Muscle layer of duodenum (tissue), 2 donors: ENCODE results near the gene SGK1.
"Not testable (repeated sequence)": the region's sequence is repeated elsewhere in the genome, so short reads cannot be mapped to it uniquely, and the experiment has no call there.

Experiments used
- H3K27ac ChIP-seq: one replicate; pipeline ENCODE4 v1.7.0; 2013; ENCODE audit warnings: mild to moderate bottlenecking, low read length
- H3K27me3 ChIP-seq: one replicate; pipeline ENCODE4 v1.7.0; 2013; ENCODE audit warnings: low read depth, mild to moderate bottlenecking, control low read depth, low read length
- H3K36me3 ChIP-seq, 2 donors: one replicate each; pipeline ENCODE4 v1.7.0; 2013; ENCODE audit warnings: low read length in 2 of 2, control low read depth in 1 of 2, mild to moderate bottlenecking in 1 of 2; ENCODE audit not compliant: insufficient read depth in 2 of 2, control insufficient read depth in 1 of 2
- H3K4me1 ChIP-seq, 2 donors: one replicate each; pipeline ENCODE4 v1.7.0; 2013; ENCODE audit warnings: low read length in 2 of 2, mild to moderate bottlenecking in 2 of 2, control low read depth in 1 of 2, moderate library complexity in 1 of 2; ENCODE audit not compliant: insufficient read depth in 2 of 2, control insufficient read depth in 1 of 2
- H3K4me3 ChIP-seq, 2 donors: one replicate each; pipeline ENCODE4 v1.7.0; 2013; ENCODE audit warnings: low read length in 2 of 2, low read depth in 1 of 2, mild to moderate bottlenecking in 1 of 2
- H3K9me3 ChIP-seq, 2 donors: one replicate each; pipeline ENCODE4 v1.7.0; 2013; ENCODE audit warnings: low read length in 2 of 2, control low read depth in 1 of 2, mild to moderate bottlenecking in 1 of 2; ENCODE audit not compliant: control insufficient read depth in 1 of 2
- donor health status: healthy.

The SGK1 gene

DNA sequence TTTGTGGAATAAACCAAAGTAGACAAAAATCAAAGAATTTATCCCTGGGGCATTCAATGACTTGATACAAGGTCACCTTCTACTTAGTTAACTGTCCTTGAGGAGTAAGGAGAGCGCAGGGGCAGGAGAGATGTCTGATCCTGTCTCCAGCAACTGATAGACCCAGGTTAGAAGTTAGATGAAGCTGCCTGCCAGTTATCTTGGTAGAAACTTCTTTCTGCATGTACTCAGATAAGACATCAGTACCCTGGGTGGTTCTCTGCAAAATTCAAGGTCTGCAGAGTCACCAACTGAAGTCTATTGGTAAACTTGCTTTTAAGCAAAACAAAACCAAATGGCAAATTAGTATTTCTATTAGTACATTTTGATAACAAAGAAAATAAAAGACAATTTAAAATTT is 2.7 kb downstream of the SGK1 start:
- Histone ChIP-seq H3K4me3 (no peak overlapping the region), H3K9me3 (no peaks in the 10 kb centered on the region), H3K27me3 (peaks cover 7% of the 10 kb centered on the region), H3K36me3 (no peaks in the 10 kb centered on the region), H3K4me1 (peaks cover 0 to 9% of the 10 kb centered on the region in 2 donors), H3K27ac (no peak overlapping the region)

DNA sequence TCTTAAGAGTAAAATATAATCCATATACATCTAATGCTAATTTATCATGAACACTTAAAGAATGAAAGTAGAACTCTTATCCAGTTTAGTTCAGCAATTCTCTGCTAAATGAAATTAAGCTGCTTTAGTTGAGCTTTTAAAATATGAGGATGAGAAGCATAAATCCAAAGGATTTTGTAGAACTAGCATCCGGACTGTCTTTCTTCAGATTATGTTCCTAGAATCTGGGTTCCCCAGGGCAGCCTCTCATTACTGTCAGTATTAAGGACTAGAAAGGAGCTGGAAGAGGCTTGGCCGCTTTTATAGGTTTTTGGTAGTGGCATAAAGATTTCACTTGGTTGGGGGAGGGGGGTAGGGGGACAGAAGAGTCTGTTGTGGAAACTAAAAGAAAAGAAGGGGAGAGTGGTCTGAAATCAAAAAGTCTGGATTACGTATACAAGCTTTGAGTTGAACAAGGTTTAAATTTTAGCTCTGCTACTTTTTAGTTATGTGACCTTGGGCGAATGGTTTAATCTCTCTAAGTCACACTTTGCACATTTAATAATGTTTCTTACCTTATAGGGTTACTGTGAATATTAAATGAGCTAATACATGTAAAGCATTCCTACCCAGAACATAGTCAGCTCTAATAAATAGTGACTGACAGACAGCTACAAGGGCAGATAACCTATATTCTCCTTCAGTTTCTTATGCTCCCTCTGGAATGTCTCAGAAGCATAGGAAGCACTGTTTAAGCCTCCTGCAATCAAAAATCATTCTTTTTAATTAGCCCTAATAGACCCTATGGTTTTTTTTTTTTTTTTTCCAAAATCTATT is 3.7 kb downstream of the SGK1 start:
- H3K27me3 ChIP-seq = peaks cover 7% of the 10 kb centered on the region
- peaks cover 0 to 9% of the 10 kb centered on the region in 2 donors for H3K4me1 ChIP-seq
- no peaks in the 10 kb centered on the region for H3K36me3 ChIP-seq
- no peak overlapping the region for H3K27ac ChIP-seq
- H3K9me3 ChIP-seq = no peaks in the 10 kb centered on the region
- H3K4me3 ChIP-seq = no peak overlapping the region

DNA sequence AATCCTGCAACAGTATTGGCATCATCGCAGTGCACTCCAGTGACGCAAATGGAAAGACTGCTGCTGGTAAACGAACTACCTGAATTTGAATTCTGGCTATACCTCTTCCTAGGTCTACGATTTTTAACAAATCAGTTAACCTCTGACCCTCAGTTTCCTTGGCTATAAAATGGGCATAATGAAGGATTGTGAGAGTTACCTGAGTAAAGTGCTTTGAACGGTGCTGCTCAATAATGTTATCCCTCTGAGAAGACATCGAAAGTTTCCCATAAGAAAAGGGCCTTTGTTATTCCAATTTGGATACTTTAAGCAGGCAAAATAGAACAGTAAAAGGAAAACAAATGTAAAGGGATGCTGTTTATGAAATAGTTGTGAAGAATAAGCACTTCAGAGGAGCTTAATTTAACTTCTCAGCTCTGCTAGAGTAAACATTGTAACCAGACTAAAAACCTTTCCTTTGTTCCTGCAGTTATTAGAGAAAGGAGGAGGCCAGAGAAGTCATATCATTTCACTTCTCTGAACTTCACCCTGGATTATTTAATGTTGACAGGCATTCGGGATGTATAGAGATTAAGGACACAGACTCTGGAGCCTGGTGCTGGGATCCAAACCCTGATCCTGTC is 5.8 kb downstream of the SGK1 start:
- no peaks in the 10 kb centered on the region for H3K36me3 ChIP-seq
- H3K9me3 ChIP-seq = no peaks in the 10 kb centered on the region
- no peak overlapping the region for H3K27ac ChIP-seq
- H3K4me3 ChIP-seq = no peak overlapping the region
- H3K27me3 ChIP-seq = peaks cover 4% of the 10 kb centered on the region
- no peaks in the 10 kb centered on the region for H3K4me1 ChIP-seq

DNA sequence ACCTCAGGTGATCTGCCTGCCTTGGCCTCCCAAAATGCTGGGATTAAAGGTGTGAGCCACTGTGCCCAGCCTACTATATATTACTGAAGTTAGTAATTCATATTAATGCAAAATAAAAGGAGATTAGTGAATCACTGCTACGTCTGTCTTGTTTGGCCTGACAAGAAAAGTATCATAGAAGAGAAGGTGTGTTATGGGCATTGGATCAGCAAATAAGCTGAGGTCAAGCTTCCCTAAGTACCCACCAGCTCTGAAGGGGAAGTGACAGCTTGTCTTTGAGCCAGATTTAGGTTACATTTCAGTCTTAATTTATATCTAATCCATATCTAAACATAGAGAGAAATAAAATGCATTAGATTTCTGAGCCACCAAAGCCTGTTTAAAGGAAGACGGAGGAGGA is 7.1 kb downstream of the SGK1 start:
- no peaks in the 10 kb centered on the region for H3K27me3 ChIP-seq
- H3K4me3 ChIP-seq = no peak overlapping the region
- H3K4me1 ChIP-seq = no peaks in the 10 kb centered on the region
- H3K36me3 ChIP-seq = no peaks in the 10 kb centered on the region
- H3K27ac ChIP-seq = no peak overlapping the region
- no peaks in the 10 kb centered on the region for H3K9me3 ChIP-seq

DNA sequence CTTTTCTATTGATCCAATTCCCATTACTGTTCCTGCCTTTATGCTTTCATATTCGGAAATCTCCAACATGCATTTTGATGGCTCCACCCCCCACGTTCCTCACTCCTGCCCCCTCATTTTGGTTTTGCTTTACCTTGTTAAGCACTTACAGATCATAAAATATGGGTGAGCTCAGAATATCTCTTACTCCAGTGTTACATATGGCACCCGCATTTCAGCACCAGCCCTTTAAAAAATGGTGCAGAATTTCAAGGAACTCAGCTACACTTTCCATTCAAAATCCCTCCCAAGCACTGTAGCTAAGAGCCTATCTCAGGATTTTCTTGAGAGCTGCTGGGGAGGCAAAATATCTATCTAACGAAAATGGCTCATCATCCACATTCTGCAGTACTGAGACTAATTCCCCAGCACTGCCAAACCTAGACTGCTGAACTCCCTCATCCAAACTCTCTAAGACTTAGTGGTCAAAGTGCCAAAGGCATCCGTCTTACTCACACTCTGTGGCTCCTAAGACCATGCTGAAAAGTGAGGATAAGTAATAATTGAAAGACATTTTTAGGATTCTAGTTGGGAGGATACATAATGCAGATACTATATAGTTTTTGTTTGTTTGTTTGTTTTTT is 7.8 kb downstream of the SGK1 start:
- no peaks in the 10 kb centered on the region for H3K36me3 ChIP-seq
- H3K27me3 ChIP-seq = no peaks in the 10 kb centered on the region
- H3K27ac ChIP-seq = no peak overlapping the region

DNA sequence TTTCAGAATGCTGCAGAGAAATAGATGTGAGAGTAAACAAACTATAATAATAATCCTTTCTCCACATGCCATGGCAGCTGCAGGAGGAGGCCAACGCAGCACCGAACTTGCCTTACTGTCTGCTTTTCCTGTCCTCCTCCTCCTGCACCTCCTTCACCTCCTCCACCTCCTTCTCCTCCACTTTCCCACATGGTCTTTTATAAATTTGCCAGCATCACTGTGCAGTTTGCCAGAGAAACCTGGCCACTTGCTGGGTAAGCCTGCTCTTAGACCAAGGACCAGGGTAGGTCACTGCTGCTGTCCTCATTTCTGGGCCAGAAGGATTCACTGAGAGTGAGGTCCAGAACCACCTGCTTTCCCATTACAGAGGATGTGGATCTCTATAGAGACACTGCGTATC is 8.7 kb downstream of the SGK1 start:
- no peaks in the 10 kb centered on the region for H3K9me3 ChIP-seq
- H3K36me3 ChIP-seq = no peaks in the 10 kb centered on the region
- H3K4me3 ChIP-seq = no peak overlapping the region
- no peaks in the 10 kb centered on the region for H3K4me1 ChIP-seq
- H3K27me3 ChIP-seq = no peaks in the 10 kb centered on the region
- H3K27ac ChIP-seq = no peak overlapping the region

More for the DNA sequence above, 7.8 kb downstream of the SGK1 start:
- no peaks in the 10 kb centered on the region for H3K4me1 ChIP-seq
- no peaks in the 10 kb centered on the region for H3K9me3 ChIP-seq
- no peak overlapping the region for H3K4me3 ChIP-seq

DNA sequence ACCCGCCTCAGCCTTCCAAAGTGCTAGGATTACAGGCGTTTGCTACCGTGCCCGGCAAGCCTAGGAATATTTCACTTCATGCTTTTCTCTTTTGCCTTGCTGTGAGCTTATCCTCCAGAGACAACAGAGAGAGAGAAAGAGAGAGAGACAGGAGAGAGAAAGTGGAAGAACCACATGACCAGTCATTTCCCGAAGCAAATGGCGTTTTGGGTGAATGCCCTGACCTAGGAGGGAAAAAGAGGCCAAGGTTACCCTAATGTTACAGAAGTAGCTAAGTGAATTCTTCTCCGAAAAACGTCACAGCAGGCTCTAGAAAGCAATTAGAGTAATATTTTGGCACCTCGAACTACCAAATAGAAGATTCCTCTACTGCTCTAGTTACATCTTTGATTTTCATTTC is 9.1 kb downstream of the SGK1 start:
- Histone ChIP-seq H3K9me3 (no peaks in the 10 kb centered on the region), H3K27ac (no peak overlapping the region), H3K4me1 (no peaks in the 10 kb centered on the region), H3K27me3 (no peaks in the 10 kb centered on the region), H3K4me3 (no peak overlapping the region), H3K36me3 (no peaks in the 10 kb centered on the region)

DNA sequence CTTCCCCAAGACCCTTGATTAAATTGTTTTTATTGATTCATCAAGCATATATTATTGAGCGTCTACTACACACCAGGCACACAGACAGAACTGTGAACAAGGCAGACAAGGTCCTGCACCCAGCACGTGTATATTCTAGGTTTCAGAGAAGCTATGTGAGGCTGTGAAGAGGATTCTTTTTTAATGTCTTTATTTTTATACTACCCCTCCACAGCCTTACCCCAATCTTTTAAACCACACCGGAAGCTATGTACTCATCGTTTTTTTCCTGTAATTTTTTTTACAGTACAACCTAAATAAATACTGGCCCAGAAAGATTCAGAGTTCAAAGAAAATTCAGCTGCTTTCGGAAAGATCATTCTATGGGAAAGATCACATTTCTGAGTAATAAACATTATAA is 10.0 kb downstream of the SGK1 start:
- H3K4me3 ChIP-seq = no peak overlapping the region
- no peaks in the 10 kb centered on the region for H3K36me3 ChIP-seq
- no peaks in the 10 kb centered on the region for H3K9me3 ChIP-seq
- no peaks in the 10 kb centered on the region for H3K27me3 ChIP-seq
- H3K27ac ChIP-seq = no peak overlapping the region
- H3K4me1 ChIP-seq = no peaks in the 10 kb centered on the region

DNA sequence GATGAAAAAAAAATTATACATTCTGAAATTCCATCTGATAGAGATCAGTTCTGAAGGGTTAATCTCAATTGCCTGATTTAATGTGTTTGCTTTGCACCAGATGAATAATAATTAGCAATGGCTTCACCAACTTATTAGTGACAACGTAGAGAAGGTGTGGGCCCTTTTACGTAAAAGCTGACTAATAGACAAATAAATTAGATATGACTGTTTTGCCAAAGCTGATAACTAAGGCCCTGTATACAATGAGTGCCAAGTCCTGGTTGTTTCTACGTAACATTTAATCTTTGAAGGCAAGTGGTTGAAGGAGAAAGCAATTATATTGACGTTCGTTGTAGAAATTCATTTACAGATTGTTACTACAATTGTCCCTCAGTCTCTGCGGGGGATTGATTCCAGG is 10.8 kb downstream of the SGK1 start:
- H3K27me3 ChIP-seq = no peaks in the 10 kb centered on the region
- no peaks in the 10 kb centered on the region for H3K9me3 ChIP-seq
- no peak overlapping the region for H3K27ac ChIP-seq
- no peaks in the 10 kb centered on the region for H3K4me1 ChIP-seq
- no peak overlapping the region for H3K4me3 ChIP-seq
- H3K36me3 ChIP-seq = no peaks in the 10 kb centered on the region

DNA sequence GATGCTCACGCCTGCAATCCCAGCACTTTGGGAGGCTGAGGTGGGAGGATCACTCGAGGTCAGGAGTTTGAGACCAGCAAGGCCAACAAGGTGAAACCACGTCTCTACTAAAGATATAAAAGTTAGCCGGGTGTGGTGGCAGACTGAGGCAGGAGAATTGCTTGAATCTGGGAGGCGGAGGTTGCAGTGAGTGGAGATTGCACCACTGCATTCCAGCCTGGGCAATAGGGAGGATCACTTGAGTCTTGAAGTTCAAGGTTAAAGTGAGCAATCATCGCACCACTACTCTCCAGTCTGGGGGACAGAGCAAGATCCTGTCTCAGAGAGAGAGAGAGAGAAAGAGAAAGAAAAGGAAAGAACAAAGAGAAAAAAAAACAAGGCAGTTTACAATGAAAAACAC is 13.5 kb downstream of the SGK1 start:
- H3K4me1 ChIP-seq, H3K4me3 ChIP-seq, H3K36me3 ChIP-seq, H3K9me3 ChIP-seq, H3K27ac ChIP-seq, H3K27me3 ChIP-seq: not testable (repeated sequence)

DNA sequence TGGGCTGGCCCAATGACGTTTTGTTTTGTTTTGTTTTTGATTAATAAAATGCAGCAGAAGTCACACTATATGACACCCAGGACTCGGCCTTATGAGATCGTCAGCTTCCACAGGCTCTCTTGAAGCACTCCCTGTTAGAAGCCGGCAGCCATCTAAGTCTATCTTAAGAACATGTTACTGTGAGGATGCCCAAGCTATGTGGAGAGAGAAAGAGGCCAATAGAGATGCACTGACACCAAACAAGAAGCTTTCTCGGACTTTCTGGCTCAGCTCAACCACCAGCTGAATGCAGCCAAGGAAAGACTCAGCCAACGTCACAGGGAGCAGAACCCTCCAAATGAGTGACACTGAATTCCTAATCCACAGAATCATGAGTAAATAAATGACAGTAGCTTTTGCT is 14.0 kb downstream of the SGK1 start:
- Histone ChIP-seq H3K36me3 (no peaks in the 10 kb centered on the region), H3K4me3 (no peak overlapping the region), H3K27me3 (no peaks in the 10 kb centered on the region), H3K27ac (no peak overlapping the region), H3K9me3 (no peaks in the 10 kb centered on the region), H3K4me1 (no peaks in the 10 kb centered on the region)
